Mesendoderm (in vitro differentiated cells): ENCODE results near the gene CDKN3.
"Not testable (repeated sequence)": the region's sequence is repeated elsewhere in the genome, so short reads cannot be mapped to it uniquely, and the experiment has no call there.

ENCODE experiments used
- DNase-seq: peaks from one replicate; pipeline ENCODE4 v3.0.0; 2013
- H2AK5ac ChIP-seq: 2 replicates; pipeline ENCODE4 v1.6.1; 2013; ENCODE audit warnings: low read length, inconsistent platforms
- H2BK120ac ChIP-seq: 2 replicates; pipeline ENCODE4 v1.6.1; 2013; ENCODE audit warnings: low read depth, mild to moderate bottlenecking, low read length, moderate library complexity, mixed read lengths
- H2BK15ac ChIP-seq: replicated peaks from 2 replicates; pipeline ENCODE4 v1.6.1; 2013; ENCODE audit warnings: low read depth, mild to moderate bottlenecking, moderate library complexity
- H2BK5ac ChIP-seq: 2 replicates; pipeline ENCODE4 v1.6.1; 2013; ENCODE audit warnings: low read length, inconsistent platforms
- H3K18ac ChIP-seq: 2 replicates; pipeline ENCODE4 v1.6.1; 2013; ENCODE audit warnings: mild to moderate bottlenecking, low read length, mixed read lengths
- H3K23ac ChIP-seq: one replicate; pipeline ENCODE4 v1.6.1; 2013; ENCODE audit warnings: low read length
- H3K27ac ChIP-seq: 2 replicates; pipeline ENCODE4 v1.5.1; 2013; ENCODE audit warnings: low read depth, mild to moderate bottlenecking, inconsistent platforms, low read length, moderate library complexity
- H3K27me3 ChIP-seq: 2 replicates; pipeline ENCODE4 v1.6.1; 2013; ENCODE audit warnings: low read length, control low read depth, mild to moderate bottlenecking, inconsistent platforms; ENCODE audit not compliant: insufficient read depth, poor library complexity
- H3K36me3 ChIP-seq: 2 replicates; pipeline ENCODE4 v1.6.1; 2013; ENCODE audit warnings: low read length, inconsistent platforms; ENCODE audit not compliant: control insufficient read depth, insufficient read depth
- H3K4ac ChIP-seq: one replicate; pipeline ENCODE4 v1.6.1; 2013; ENCODE audit warnings: low read depth, mild to moderate bottlenecking, low read length, moderate library complexity
- H3K4me1 ChIP-seq: 2 replicates; pipeline ENCODE4 v1.6.1; 2013; ENCODE audit warnings: low read depth, low read length, inconsistent platforms; ENCODE audit not compliant: control insufficient read depth
- H3K4me2 ChIP-seq: 2 replicates; pipeline ENCODE4 v1.6.1; 2013; ENCODE audit warnings: low read length
- H3K4me3 ChIP-seq: 2 replicates; pipeline ENCODE4 v1.5.1; 2013; ENCODE audit warnings: mild to moderate bottlenecking, low read length
- H3K56ac ChIP-seq: one replicate; pipeline ENCODE4 v1.6.1; 2013; ENCODE audit warnings: low read length
- H3K79me1 ChIP-seq: 2 replicates; pipeline ENCODE4 v1.6.1; 2013; ENCODE audit warnings: low read length, inconsistent platforms
- H3K79me2 ChIP-seq: 2 replicates; pipeline ENCODE4 v1.6.1; 2013; ENCODE audit warnings: mild to moderate bottlenecking, low read length; ENCODE audit not compliant: control insufficient read depth, insufficient read depth
- H3K9ac ChIP-seq: 2 replicates; pipeline ENCODE4 v1.6.1; 2013; ENCODE audit warnings: low read length, inconsistent platforms
- H4K5ac ChIP-seq: one replicate; pipeline ENCODE4 v1.6.1; 2013; ENCODE audit warnings: low read length
- H4K8ac ChIP-seq: one replicate; pipeline ENCODE4 v1.6.1; 2013; ENCODE audit warnings: low read depth, mild to moderate bottlenecking, control low read depth, low read length, moderate library complexity
- WGBS: extraction: QIAGEN DNeasy Blood & Tissue Kit; methylation state at CpG from one replicate; pipeline ENCODE4 v1.1.7; 2013; ENCODE audit warnings: low lambda C conversion rate, missing lambda C conversion rate; ENCODE audit not compliant: insufficient coverage; ENCODE audit errors: extremely low coverage; 5-methylcytosine and 5-hydroxymethylcytosine counted together

Gene CDKN3

GRCh38 chr14:54387328-54387727, 9.5 kb upstream of the CDKN3 start:
- Histone ChIP-seq H2BK120ac (no peak overlapping the region), H4K8ac (no peak overlapping the region)
- WGBS = no CpG with 5 or more reads among the region's 5 CpGs

GRCh38 chr14:54392131-54392859, 4.5 kb upstream of the CDKN3 start:
- H3K27me3 ChIP-seq = no peaks in the 10 kb centered on the region
- H4K8ac ChIP-seq = no peak overlapping the region
- H3K9ac ChIP-seq = no peak overlapping the region
- no peak overlapping the region for H2AK5ac ChIP-seq
- no peak overlapping the region for H4K5ac ChIP-seq
- H3K4me2 ChIP-seq = no peak overlapping the region
- no peaks in the 10 kb centered on the region for H3K79me1 ChIP-seq
- no peak overlapping the region for H3K27ac ChIP-seq
- H3K4ac ChIP-seq = no peak overlapping the region
- H3K79me2 ChIP-seq = no peaks in the 10 kb centered on the region
- no peak overlapping the region for H2BK120ac ChIP-seq
- no peak overlapping the region for H2BK5ac ChIP-seq
- no CpG with 5 or more reads among the region's 14 CpGs for WGBS
- H3K4me1 ChIP-seq = no peaks in the 10 kb centered on the region
- no peak overlapping the region for H3K56ac ChIP-seq
- DNase-seq = no peak
- no peak overlapping the region for H2BK15ac ChIP-seq
- H3K36me3 ChIP-seq = no peaks in the 10 kb centered on the region
- no peak overlapping the region for H3K18ac ChIP-seq
- no peak overlapping the region for H3K4me3 ChIP-seq
- no peak overlapping the region for H3K23ac ChIP-seq

More at GRCh38 chr14:54387328-54387727, 9.5 kb upstream of the CDKN3 start:
- no peaks in the 10 kb centered on the region for H3K4me1 ChIP-seq
- no peak overlapping the region for H3K9ac ChIP-seq
- no peak overlapping the region for H3K23ac ChIP-seq
- no peak for DNase-seq
- no peak overlapping the region for H2BK5ac ChIP-seq
- H3K79me1 ChIP-seq = no peaks in the 10 kb centered on the region
- no peak overlapping the region for H3K18ac ChIP-seq
- H2BK15ac ChIP-seq = no peak overlapping the region
- no peak overlapping the region for H3K56ac ChIP-seq
- H4K5ac ChIP-seq = no peak overlapping the region
- no peaks in the 10 kb centered on the region for H3K27me3 ChIP-seq
- H3K4ac ChIP-seq = no peak overlapping the region
- H3K36me3 ChIP-seq = no peaks in the 10 kb centered on the region
- H2AK5ac ChIP-seq = no peak overlapping the region
- no peak overlapping the region for H3K27ac ChIP-seq
- H3K4me3 ChIP-seq = no peak overlapping the region
- H3K79me2 ChIP-seq = no peaks in the 10 kb centered on the region
- no peak overlapping the region for H3K4me2 ChIP-seq

- H2BK120ac ChIP-seq, H2BK5ac ChIP-seq, H3K18ac ChIP-seq, H3K4ac ChIP-seq, H3K4me2 ChIP-seq, H3K79me1 ChIP-seq, H3K79me2 ChIP-seq, H4K8ac ChIP-seq, H3K56ac ChIP-seq, H2BK15ac ChIP-seq, DNase-seq, H3K36me3 ChIP-seq, H3K4me3 ChIP-seq, H2AK5ac ChIP-seq, H3K23ac ChIP-seq, H3K27ac ChIP-seq, H4K5ac ChIP-seq, H3K9ac ChIP-seq, H3K4me1 ChIP-seq, H3K27me3 ChIP-seq: not testable (repeated sequence)
- no CpG with 5 or more reads among the region's 68 CpGs for WGBS
Observed at GRCh38 chr14:54392986-54393884, 3.6 kb upstream of the CDKN3 start.

- Histone ChIP-seq H2BK15ac (no peak overlapping the region), H2AK5ac (no peak overlapping the region), H3K18ac (no peak overlapping the region), H3K9ac (no peak overlapping the region), H3K4me2 (no peak overlapping the region), H4K5ac (no peak overlapping the region), H3K4ac (no peak overlapping the region), H3K79me1 (peaks cover 2% of the 10 kb centered on the region), H2BK5ac (no peak overlapping the region), H3K4me1 (no peaks in the 10 kb centered on the region), H4K8ac (no peak overlapping the region), H2BK120ac (no peak overlapping the region), H3K79me2 (no peaks in the 10 kb centered on the region), H3K23ac (no peak overlapping the region), H3K36me3 (no peaks in the 10 kb centered on the region), H3K27ac (no peak overlapping the region), H3K56ac (no peak overlapping the region), H3K4me3 (no peak overlapping the region), H3K27me3 (no peaks in the 10 kb centered on the region)
- no peak for DNase-seq
- WGBS = no CpG with 5 or more reads among the region's 27 CpGs
Observed at GRCh38 chr14:54394596-54394995, 2.2 kb upstream of the CDKN3 start.

- Histone ChIP-seq H4K5ac (no peak overlapping the region), H2AK5ac (no peak overlapping the region), H3K36me3 (no peaks in the 10 kb centered on the region), H2BK120ac (no peak overlapping the region), H3K18ac (no peak overlapping the region), H3K4ac (no peak overlapping the region), H3K9ac (no peak overlapping the region), H3K23ac (no peak overlapping the region), H3K79me2 (no peaks in the 10 kb centered on the region), H3K4me2 (no peak overlapping the region), H3K4me3 (no peak overlapping the region), H3K4me1 (no peaks in the 10 kb centered on the region), H3K27ac (no peak overlapping the region), H3K27me3 (no peaks in the 10 kb centered on the region), H3K79me1 (peaks cover 2% of the 10 kb centered on the region), H2BK5ac (no peak overlapping the region), H2BK15ac (no peak overlapping the region), H4K8ac (no peak overlapping the region), H3K56ac (no peak overlapping the region)
- DNase-seq = no peak
- WGBS = no CpG with 5 or more reads among the region's 4 CpGs
Observed at GRCh38 chr14:54395284-54395683, 1.5 kb upstream of the CDKN3 start.
